Stomach (tissue), 9 donors: ENCODE measurements around the gene INPP5K. TPM values are rescaled to one million over a fixed set of nuclear protein-coding genes. Genes with fewer than 3 reads are reported as not detected.

Experiments
- DNase-seq, 2 donors: peaks; one replicate each; pipeline versions ENCODE4 v3.0.0 to v3.0.0-alpha.2; 2013 to 2019
- H3K27ac ChIP-seq, 5 donors: fragments of 200-600 bp in 4 of 5; sonication (generic) in 4 of 5; one replicate each; pipeline ENCODE4 v1.5.1; 2013 to 2019; ENCODE audit warnings: mild to moderate bottlenecking in 1 of 5, moderate library complexity in 1 of 5
- H3K27me3 ChIP-seq, 3 donors: fragments of 200-600 bp; sonication (generic); one replicate each; pipeline ENCODE4 v1.5.1; 2017 to 2019; ENCODE audit warnings: mixed run types in 1 of 3
- H3K36me3 ChIP-seq, 4 donors: fragments of 200-600 bp; sonication (generic); 1 replicate in 3 of 4; 2 replicates in 1 of 4; pipeline ENCODE4 v1.5.1; 2016 to 2019
- H3K4me1 ChIP-seq, 4 donors: fragments of 200-600 bp; sonication (generic); one replicate each; pipeline ENCODE4 v1.5.1; 2016 to 2019
- H3K4me3 ChIP-seq, 4 donors: fragments of 200-600 bp; sonication (generic) in 3 of 4; one replicate each; pipeline ENCODE4 v1.5.1; 2016 to 2019; ENCODE audit warnings: mild to moderate bottlenecking in 1 of 4
- H3K9me3 ChIP-seq, 4 donors: fragments of 200-600 bp; sonication (generic); one replicate each; pipeline ENCODE4 v1.5.1; 2016 to 2019
- CTCF ChIP-seq, 7 experiments: fragments of 450-650 bp in 4 of 7; fragments of 200-600 bp in 3 of 7; sonication (generic) in 3 of 7; IDR thresholded peaks; one replicate each; pipeline ENCODE4 v1.5.1; 2016 to 2019; ENCODE audit warnings: antibody characterized with exemption in 7 of 7, control low read depth in 2 of 7, mild to moderate bottlenecking in 1 of 7
- EP300 ChIP-seq: sonication (generic); formaldehyde crosslinking; IDR thresholded peaks from one replicate; pipeline ENCODE4 v1.6.1; 2017; ENCODE audit warnings: antibody characterized with exemption
- POLR2A ChIP-seq, 4 donors: fragments of 450-650 bp; IDR thresholded peaks; one replicate each; pipeline ENCODE4 v1.6.1; 2016; ENCODE audit warnings: antibody characterized with exemption in 4 of 4, control low read depth in 2 of 4, mild to moderate bottlenecking in 1 of 4, moderate library complexity in 1 of 4
- POLR2AphosphoS5 ChIP-seq, 3 donors: sonication (generic); formaldehyde crosslinking; IDR thresholded peaks; one replicate each; pipeline ENCODE4 v1.6.1; 2016; ENCODE audit warnings: antibody characterized with exemption in 3 of 3
- WGBS, 5 donors: extraction: QIAGEN DNeasy Blood & Tissue Kit in 3 of 5; methylation state at CpG; one replicate each; pipeline versions ENCODE4 v1.1.5 to v1.1.7; 2013 to 2018; 5-methylcytosine and 5-hydroxymethylcytosine counted together
- intact Hi-C: fragments of 100-400 bp; cut with DNase I; formaldehyde crosslinking; loops from one replicate; pipeline ENCODE4 v1.15.1; 2023; ENCODE audit warnings: low total_unique reads
- polyA plus RNA-seq, 3 donors: library from polyadenylated mRNA; stranded (reverse); fragments of 200-250 nt; gene quantifications; one replicate each; pipeline ENCODE4 v1.2.3, GENCODE V29; 2013
- total RNA-seq, 5 donors: library from RNA; depleted of rRNA; stranded (reverse); fragments of >200 nt; gene quantifications; one replicate each; pipeline versions ENCODE4 v1.1.0 to v1.2.3, GENCODE V29; 2014 to 2016
- donor health status: healthy with polysubstance abuse.
- donor health status: Bipolar disorder and iron deficiency.
- donor health status: healthy.

Gene INPP5K
- total and polyA plus RNA-seq, 8 donors, result 22.9 to 97.6 (median 47.6) TPM

GRCh38 chr17:1494736-1495253 is 21.6 kb downstream of the INPP5K start:
- TF ChIP-seq EP300, result no peak
- TF ChIP-seq POLR2A (IDR thresholded peaks at IDR 0.05), result no peak
- TF ChIP-seq POLR2AphosphoS5 (IDR thresholded peaks at IDR 0.05), result no peak
- no peak for TF ChIP-seq CTCF (IDR thresholded peaks at IDR 0.05)
- no peaks in the 10 kb centered on the region for H3K9me3 ChIP-seq
- peaks cover 20 to 54% (median 49%) of the 10 kb centered on the region in 4 donors for H3K36me3 ChIP-seq
- H3K27me3 ChIP-seq, result no peaks in the 10 kb centered on the region
- 80 to 95% (median 92%) methylated on average over 8 to 11 of the region's 11 CpGs for WGBS, 5 donors
- H3K4me3 ChIP-seq, result no peak overlapping the region
- peak overlapping the region in 4 of 5 donors; percentile 41 to 98 (median 94) for H3K27ac ChIP-seq
- peaks cover 30 to 58% (median 54%) of the 10 kb centered on the region in 4 donors for H3K4me1 ChIP-seq
- DNase-seq, result no peak
- intact Hi-C loops, result no loop called here

DNA sequence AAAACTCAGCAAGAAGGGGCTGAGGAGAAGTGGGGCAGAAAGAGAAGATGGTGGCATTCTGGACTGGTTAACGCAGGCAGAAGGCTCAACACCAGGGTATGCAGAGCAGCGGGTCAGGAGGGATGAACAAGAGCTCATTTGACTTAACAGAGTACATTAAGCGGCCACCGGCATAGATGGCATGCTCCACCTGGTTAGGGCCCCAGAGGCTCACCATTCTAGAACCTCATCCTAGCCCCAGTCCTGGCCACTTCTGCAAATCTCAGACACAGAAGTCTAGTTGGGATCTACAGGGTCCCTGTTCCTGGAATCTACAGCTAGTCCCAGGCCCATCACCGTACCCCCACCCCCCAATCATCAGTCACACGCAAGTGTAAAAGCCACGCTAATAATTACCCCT is 22.2 kb downstream of the INPP5K start:
- peaks cover 31 to 63% (median 60%) of the 10 kb centered on the region in 4 donors for H3K4me1 ChIP-seq
- H3K4me3 ChIP-seq, result no peak overlapping the region
- H3K9me3 ChIP-seq, result no peaks in the 10 kb centered on the region
- intact Hi-C loops, result no loop called here
- no peaks in the 10 kb centered on the region for H3K27me3 ChIP-seq
- WGBS, 5 donors, result 85 to 98% (median 93%) methylated on average over 7 of the region's 7 CpGs
- peak overlapping the region in 4 of 5 donors; percentile 89 to 98 (median 94) for H3K27ac ChIP-seq
- peaks cover 20 to 48% (median 45%) of the 10 kb centered on the region in 4 donors for H3K36me3 ChIP-seq
- TF ChIP-seq EP300 (no peak), POLR2AphosphoS5 (IDR thresholded peaks at IDR 0.05) (no peak), POLR2A (IDR thresholded peaks at IDR 0.05) (no peak), CTCF (IDR thresholded peaks at IDR 0.05) (no peak)
- DNase-seq, result no peak

DNA sequence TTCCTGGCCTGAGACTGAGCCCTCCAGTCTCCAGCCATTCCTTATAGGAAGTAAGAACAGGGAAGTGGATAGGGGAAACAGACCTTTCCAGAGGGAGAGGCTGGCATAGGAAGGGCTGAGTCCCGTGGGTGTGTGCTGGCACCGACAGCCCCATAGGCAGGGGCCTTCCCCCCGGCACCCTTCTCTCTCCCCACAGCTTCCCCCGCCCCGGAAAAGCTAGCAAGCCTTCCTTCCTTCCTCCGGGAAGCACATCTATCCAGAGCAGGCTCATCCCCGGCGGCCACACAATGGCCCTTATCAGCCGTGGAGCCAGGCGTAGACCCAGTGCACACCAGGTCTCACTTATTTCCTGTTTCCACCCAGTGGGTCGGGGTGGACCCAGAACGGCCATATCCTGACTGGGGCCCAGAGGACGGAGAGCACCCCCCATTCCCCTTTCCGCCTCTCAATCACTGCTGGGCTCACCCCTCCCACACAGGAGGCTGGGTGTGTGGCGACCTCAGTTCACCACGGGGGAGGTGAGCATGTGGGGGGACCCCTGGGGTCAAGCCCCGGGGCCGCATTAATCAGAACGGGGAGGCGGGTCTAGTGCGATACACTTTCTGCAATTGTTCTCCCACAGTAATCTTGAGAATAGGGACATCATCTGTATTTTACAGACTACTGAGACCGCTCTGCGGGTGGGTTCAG is 23.0 kb downstream of the INPP5K start:
- peak; percentile 53 to 63 for DNase-seq
- Histone ChIP-seq H3K27ac (peak overlapping the region; percentile 37 to 98 (median 90)), H3K4me1 (peaks cover 39 to 71% (median 68%) of the 10 kb centered on the region in 4 donors), H3K9me3 (no peaks in the 10 kb centered on the region), H3K36me3 (peaks cover 20 to 41% (median 38%) of the 10 kb centered on the region in 4 donors), H3K27me3 (no peaks in the 10 kb centered on the region), H3K4me3 (no peak overlapping the region)
- intact Hi-C loops, result no loop called here
- TF ChIP-seq CTCF (IDR thresholded peaks at IDR 0.05), result no peak
- peak in 1 of 3 donors; percentile 26 for TF ChIP-seq POLR2AphosphoS5 (IDR thresholded peaks at IDR 0.05)
- WGBS, 5 donors, result 42 to 47% (median 44%) methylated on average over 18 to 23 of the region's 23 CpGs

DNA sequence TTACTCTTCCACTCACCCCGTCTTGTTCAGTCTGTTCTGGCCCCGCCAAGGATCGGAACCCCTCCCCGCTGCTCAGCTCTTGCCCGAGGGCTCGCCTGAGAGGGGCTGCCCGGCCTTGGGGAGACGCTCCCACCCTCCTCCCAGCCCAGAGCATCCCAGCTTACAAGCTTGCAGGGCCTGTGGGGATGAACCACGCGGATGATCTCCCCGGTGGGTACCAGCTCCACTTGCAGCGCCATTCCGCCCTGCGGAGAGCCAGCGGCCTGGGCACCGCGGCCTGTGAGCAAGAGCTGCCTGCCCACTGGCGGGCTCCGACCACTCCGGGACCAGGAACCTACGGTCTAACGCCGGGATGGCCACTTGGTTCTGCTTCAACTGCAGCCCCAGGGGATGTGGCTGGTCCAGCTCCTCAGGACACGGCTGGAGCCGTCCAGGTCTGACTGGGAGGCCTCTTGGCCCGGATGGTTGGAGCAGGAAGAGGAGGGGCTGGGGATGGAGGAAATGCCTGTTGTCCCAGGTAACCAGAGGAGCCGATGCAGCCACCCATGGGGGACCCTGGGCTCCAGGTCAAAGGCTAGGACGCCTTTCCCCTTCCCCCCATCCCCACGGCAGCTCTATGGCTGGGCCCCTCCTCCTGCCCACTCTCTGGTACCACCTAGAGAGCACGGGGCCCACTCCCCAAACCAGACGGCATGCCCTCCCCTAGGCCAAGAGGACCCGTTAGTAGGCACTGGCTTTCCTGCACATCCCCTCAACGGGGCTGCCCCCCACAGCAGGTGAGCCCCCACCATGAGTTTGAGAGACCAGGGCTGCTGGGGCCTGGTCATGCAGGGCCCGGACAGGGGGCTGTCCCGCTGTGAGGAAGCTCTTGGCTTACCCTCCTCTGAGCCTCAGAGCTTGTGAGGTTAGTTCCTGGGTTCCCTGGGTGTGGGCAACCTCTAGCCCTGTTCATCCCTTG is 23.9 kb downstream of the INPP5K start, which contains the start of gene MYO1C:
Gene MYO1C, minus strand, starts transcription at position 438 of the 958 bp plus-strand sequence. Its CDS starts 199 bp downstream, at position 239.
- intact Hi-C loops, result no loop called here
- Histone ChIP-seq H3K4me1 (peaks cover 46 to 79% (median 73%) of the 10 kb centered on the region in 4 donors), H3K27me3 (no peaks in the 10 kb centered on the region), H3K27ac (peak within 1 kb of the TSS; percentile 89 to 98 (median 90)), H3K4me3 (peak within 1 kb of the TSS; percentile 69 to 80 (median 71)), H3K36me3 (peaks cover 17 to 32% (median 31%) of the 10 kb centered on the region in 4 donors), H3K9me3 (no peaks in the 10 kb centered on the region)
- 46 to 68% (median 61%) methylated on average over 26 to 35 of the region's 35 CpGs for WGBS, 5 donors
- TF ChIP-seq POLR2A (IDR thresholded peaks at IDR 0.05) (no peak), POLR2AphosphoS5 (IDR thresholded peaks at IDR 0.05) (peak in 1 of 3 donors; percentile 24)
- DNase-seq, result peak in 1 of 2 donors; percentile 57
